Measurements from ENCODE around the gene HIPK1. TPM values are rescaled to one million over a fixed set of nuclear protein-coding genes. Genes with fewer than 3 reads are reported as not detected.

Gene HIPK1
- total and polyA plus RNA-seq, 3 donors from 2014 or later: 102 to 128 (median 116) TPM

DNA sequence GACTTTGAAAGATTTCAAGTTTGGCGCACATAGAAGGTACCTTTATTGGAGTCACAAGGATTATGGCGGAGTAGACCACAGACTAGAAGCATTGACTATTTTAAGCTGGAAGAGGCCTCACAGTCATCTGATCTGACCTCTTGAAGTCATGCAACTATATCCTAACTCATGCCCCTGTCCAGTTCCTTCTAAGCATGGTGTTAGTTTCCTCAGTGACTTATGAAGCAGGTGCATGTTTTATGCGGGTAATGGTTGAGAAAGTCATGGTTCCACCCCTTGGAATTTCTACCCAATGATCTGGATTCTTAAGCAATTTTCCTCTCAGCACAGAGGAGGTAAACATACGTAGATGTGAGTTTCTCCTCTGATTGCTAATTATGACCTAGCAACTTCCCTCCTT is 61.8 kb downstream of the HIPK1 start:
- H3K36me3 ChIP-seq (ENCODE audit: low read depth, missing control alignments): no peaks in the 10 kb centered on the region
- WGBS, 2 donors: 88 to 92% methylated on average over 4 of the region's 4 CpGs
- intact Hi-C loops (cut with DNase I; ENCODE audit: low total_unique reads): no loop called here
- DNase-seq: no peak
- no peak overlapping the region for H3K27ac ChIP-seq
- no peak overlapping the region for H3K4me3 ChIP-seq
- no peaks in the 10 kb centered on the region for H3K4me1 ChIP-seq
- no peaks in the 10 kb centered on the region for H3K27me3 ChIP-seq
- TF ChIP-seq, protein P1, sequence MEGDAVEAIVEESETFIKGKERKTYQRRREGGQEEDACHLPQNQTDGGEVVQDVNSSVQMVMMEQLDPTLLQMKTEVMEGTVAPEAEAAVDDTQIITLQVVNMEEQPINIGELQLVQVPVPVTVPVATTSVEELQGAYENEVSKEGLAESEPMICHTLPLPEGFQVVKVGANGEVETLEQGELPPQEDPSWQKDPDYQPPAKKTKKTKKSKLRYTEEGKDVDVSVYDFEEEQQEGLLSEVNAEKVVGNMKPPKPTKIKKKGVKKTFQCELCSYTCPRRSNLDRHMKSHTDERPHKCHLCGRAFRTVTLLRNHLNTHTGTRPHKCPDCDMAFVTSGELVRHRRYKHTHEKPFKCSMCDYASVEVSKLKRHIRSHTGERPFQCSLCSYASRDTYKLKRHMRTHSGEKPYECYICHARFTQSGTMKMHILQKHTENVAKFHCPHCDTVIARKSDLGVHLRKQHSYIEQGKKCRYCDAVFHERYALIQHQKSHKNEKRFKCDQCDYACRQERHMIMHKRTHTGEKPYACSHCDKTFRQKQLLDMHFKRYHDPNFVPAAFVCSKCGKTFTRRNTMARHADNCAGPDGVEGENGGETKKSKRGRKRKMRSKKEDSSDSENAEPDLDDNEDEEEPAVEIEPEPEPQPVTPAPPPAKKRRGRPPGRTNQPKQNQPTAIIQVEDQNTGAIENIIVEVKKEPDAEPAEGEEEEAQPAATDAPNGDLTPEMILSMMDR (IDR thresholded peaks at IDR 0.05): no peak
- TF ChIP-seq POLR2A (IDR thresholded peaks at IDR 0.05): no peak
- H3K9me3 ChIP-seq: no peaks in the 10 kb centered on the region

DNA sequence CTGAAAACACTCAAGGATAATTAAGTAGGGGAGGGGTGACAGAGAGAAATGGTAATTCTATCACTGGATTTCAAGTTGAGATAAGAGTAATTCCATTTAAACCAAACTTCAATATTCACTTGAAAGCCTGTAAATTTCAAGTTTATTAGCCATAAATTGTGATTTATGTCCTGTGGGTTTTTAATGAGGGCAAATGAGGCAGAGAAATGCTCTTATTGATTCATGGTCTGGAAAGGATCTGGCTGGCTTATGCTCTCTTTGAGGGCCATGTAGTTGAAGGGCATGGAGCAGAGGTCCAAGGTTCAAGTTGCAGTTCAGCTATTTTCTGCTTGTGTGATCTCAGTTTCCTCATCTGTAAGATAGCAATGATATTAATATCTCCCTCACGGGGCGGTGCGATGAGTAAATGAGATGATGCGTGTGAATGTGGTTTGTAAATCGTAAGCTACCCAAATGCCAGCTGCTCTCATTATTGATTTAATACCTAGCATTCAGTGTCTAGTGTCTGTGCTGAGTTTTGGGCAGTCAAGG is 62.4 kb downstream of the HIPK1 start:
- WGBS, 2 donors: 83 to 85% methylated on average over 5 of the region's 5 CpGs

DNA sequence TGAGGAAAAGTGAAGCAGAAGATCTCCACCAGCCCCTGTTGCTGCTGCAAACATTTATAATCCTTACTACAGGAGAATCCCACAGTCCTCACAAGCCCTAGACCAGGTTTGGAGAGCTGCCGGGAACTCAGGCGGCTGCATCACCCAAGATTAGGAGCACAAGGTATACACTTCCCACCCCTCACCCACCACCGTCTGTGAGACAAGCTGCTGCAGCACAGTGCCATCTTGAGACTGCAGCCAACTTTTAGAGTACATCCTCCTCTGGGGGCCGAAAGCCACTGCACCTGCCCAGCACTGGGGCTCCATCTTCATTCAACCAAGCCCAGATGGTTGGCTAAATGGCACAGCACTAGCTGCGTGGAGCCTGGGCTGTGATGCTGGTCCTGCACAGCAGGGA is 63.9 kb downstream of the HIPK1 start:
- 94 to 100% methylated on average over 3 to 5 of the region's 5 CpGs for WGBS, 2 donors
- intact Hi-C loops (cut with DNase I; ENCODE audit: low total_unique reads): no loop called here
- H3K27me3 ChIP-seq: no peaks in the 10 kb centered on the region
- no peak overlapping the region for H3K4me3 ChIP-seq
- H3K4me1 ChIP-seq: no peaks in the 10 kb centered on the region
- H3K36me3 ChIP-seq (ENCODE audit: low read depth, missing control alignments): no peaks in the 10 kb centered on the region
- DNase-seq: no peak
- TF ChIP-seq POLR2A (IDR thresholded peaks at IDR 0.05): no peak
- TF ChIP-seq, protein P1 (IDR thresholded peaks at IDR 0.05): no peak
- no peaks in the 10 kb centered on the region for H3K9me3 ChIP-seq
- no peak overlapping the region for H3K27ac ChIP-seq

More for the DNA sequence above, 62.4 kb downstream of the HIPK1 start:
- no peaks in the 10 kb centered on the region for H3K4me1 ChIP-seq
- H3K36me3 ChIP-seq (ENCODE audit: low read depth, missing control alignments): no peaks in the 10 kb centered on the region
- H3K27ac ChIP-seq: no peak overlapping the region
- H3K4me3 ChIP-seq: no peak overlapping the region
- H3K27me3 ChIP-seq: no peaks in the 10 kb centered on the region
- no peak for TF ChIP-seq POLR2A (IDR thresholded peaks at IDR 0.05)
- TF ChIP-seq, protein P1 (IDR thresholded peaks at IDR 0.05): no peak
- no peak for DNase-seq
- H3K9me3 ChIP-seq: no peaks in the 10 kb centered on the region
- intact Hi-C loops (cut with DNase I; ENCODE audit: low total_unique reads): no loop called here

DNA sequence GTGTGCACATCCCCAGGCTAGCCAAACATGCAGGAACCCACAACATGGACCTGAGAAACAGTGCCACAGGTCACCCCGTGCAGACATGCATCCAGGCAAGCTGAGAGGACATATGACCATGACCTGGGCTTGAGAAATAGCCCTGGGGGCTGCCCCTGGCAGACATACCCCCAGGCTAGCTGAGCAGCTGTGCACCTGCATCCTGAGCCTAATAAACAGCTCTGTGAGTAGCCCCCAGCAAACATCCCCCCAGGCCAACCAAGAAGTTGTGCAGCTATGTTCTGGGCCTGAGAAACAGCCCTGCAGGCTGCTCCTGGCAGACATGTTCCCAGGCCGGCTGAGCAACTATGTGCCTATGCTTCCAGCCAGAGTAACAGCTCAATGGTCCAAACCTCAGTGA is 64.6 kb downstream of the HIPK1 start:
- 88% methylated on average over 2 of the region's 2 CpGs; no CpG with 5 or more reads in 1 of the 2 donors for WGBS, 2 donors
- intact Hi-C loops (cut with DNase I; ENCODE audit: low total_unique reads): no loop called here

More for the DNA sequence above, 64.6 kb downstream of the HIPK1 start:
- no peaks in the 10 kb centered on the region for H3K4me1 ChIP-seq
- H3K27ac ChIP-seq: no peak overlapping the region
- H3K4me3 ChIP-seq: no peak overlapping the region
- DNase-seq: no peak
- TF ChIP-seq POLR2A (IDR thresholded peaks at IDR 0.05): no peak
- TF ChIP-seq, protein P1 (IDR thresholded peaks at IDR 0.05): no peak
- H3K9me3 ChIP-seq: no peaks in the 10 kb centered on the region
- no peaks in the 10 kb centered on the region for H3K36me3 ChIP-seq (ENCODE audit: low read depth, missing control alignments)
- no peaks in the 10 kb centered on the region for H3K27me3 ChIP-seq

All from testis (tissue), 3 donors.